ENCODE results near the gene MAS1. TPM values are rescaled to one million over a fixed set of nuclear protein-coding genes. Genes with fewer than 3 reads are reported as not detected.

The MAS1 gene
- total RNA-seq, 2 donors from 2014 or later, result 0.02 TPM; not detected in 1

GRCh38 chr6:159935065-159935464 lies 44.3 kb downstream of the MAS1 start:
- no peaks in the 10 kb centered on the region for H3K9me3 Mint-ChIP-seq
- ATAC-seq, result no peak
- no peak for DNase-seq (ENCODE audit: low spot score)
- no peaks in the 10 kb centered on the region for H3K36me3 Mint-ChIP-seq
- H3K4me3 Mint-ChIP-seq, result no peak overlapping the region
- H3K4me1 Mint-ChIP-seq (ENCODE audit: low read depth in 2 of 2), result peaks cover 10 to 20% of the 10 kb centered on the region in 2 donors
- peaks cover 0 to 12% of the 10 kb centered on the region in 2 donors for H3K27me3 Mint-ChIP-seq
- H3K27ac Mint-ChIP-seq, result no peak overlapping the region

GRCh38 chr6:159935633-159936032 lies 44.8 kb downstream of the MAS1 start:
- ATAC-seq, result no peak
- H3K9me3 Mint-ChIP-seq, result no peaks in the 10 kb centered on the region
- DNase-seq (ENCODE audit: low spot score), result no peak
- peaks cover 7 to 18% of the 10 kb centered on the region in 2 donors for H3K4me1 Mint-ChIP-seq (ENCODE audit: low read depth in 2 of 2)
- no peak overlapping the region for H3K27ac Mint-ChIP-seq
- H3K27me3 Mint-ChIP-seq, result peaks cover 0 to 12% of the 10 kb centered on the region in 2 donors
- H3K36me3 Mint-ChIP-seq, result no peaks in the 10 kb centered on the region
- H3K4me3 Mint-ChIP-seq, result no peak overlapping the region

- DNase-seq (ENCODE audit: low spot score) (no peak), ATAC-seq (no peak)
- H3K4me3 Mint-ChIP-seq, result no peak overlapping the region
- H3K4me1 Mint-ChIP-seq (ENCODE audit: low read depth in 2 of 2), result peaks cover 19% of the 10 kb centered on the region in 2 donors
- H3K27me3 Mint-ChIP-seq, result peaks cover 14 to 16% of the 10 kb centered on the region in 2 donors
- peaks cover 15% of the 10 kb centered on the region for H3K36me3 Mint-ChIP-seq
- H3K9me3 Mint-ChIP-seq, result peaks cover 6% of the 10 kb centered on the region
- no peak overlapping the region for H3K27ac Mint-ChIP-seq
These were observed 48.8 kb downstream of the MAS1 start for GRCh38 chr6:159939591-159940016.

Other genes starting within 250 kb of the MAS1 start
- 100 to 1,000 TPM; 232 to 842 TPM for gene SOD2, start 197.7 kb upstream of the MAS1 start, total RNA-seq
- 100 to 1,000 TPM in 1 of 2 donors, 10 to 100 TPM in 1; 98.4 to 106 TPM for gene WTAP, start 163.5 kb upstream of the MAS1 start, total RNA-seq
- 10 to 100 TPM; 70.0 to 88.7 TPM for gene ACAT2, start 128.9 kb upstream of the MAS1 start, total RNA-seq
- 100 to 1,000 TPM; 360 to 498 TPM for gene TCP1, start 101.4 kb upstream of the MAS1 start, total RNA-seq
- 10 to 100 TPM; 65.8 to 82.4 TPM for gene MRPL18, start 100.5 kb upstream of the MAS1 start, total RNA-seq
- 1 to 10 TPM in 1 of 2 donors, under 1 TPM in 1; 0.24 to 1.1 TPM for gene PNLDC1, start 90.7 kb upstream of the MAS1 start, total RNA-seq
- gene IGF2R, start 78.1 kb downstream of the MAS1 start, total RNA-seq, result 100 to 1,000 TPM; 290 to 377 TPM
- 10 to 100 TPM in 1 of 2 donors, 1 to 10 TPM in 1; 5.8 to 11.0 TPM for gene SLC22A1, start 230.8 kb downstream of the MAS1 start, total RNA-seq

Data from natural killer cell treated with Interleukin-12 subunit alpha and Interleukin-12 subunit beta and Interleukin-15 and Interleukin-18, amount 100 ng/mL, for 72 hours (primary cell).